NCI-H446 treated with DMSO at 0.1 percent for 48 hours (cell line): ENCODE measurements around the gene ARHGAP4.

Source experiments
- DNase-seq: peaks from one replicate; lab custom pipeline; 2025; lab: John Stamatoyannopoulos, UW

The ARHGAP4 gene

DNA sequence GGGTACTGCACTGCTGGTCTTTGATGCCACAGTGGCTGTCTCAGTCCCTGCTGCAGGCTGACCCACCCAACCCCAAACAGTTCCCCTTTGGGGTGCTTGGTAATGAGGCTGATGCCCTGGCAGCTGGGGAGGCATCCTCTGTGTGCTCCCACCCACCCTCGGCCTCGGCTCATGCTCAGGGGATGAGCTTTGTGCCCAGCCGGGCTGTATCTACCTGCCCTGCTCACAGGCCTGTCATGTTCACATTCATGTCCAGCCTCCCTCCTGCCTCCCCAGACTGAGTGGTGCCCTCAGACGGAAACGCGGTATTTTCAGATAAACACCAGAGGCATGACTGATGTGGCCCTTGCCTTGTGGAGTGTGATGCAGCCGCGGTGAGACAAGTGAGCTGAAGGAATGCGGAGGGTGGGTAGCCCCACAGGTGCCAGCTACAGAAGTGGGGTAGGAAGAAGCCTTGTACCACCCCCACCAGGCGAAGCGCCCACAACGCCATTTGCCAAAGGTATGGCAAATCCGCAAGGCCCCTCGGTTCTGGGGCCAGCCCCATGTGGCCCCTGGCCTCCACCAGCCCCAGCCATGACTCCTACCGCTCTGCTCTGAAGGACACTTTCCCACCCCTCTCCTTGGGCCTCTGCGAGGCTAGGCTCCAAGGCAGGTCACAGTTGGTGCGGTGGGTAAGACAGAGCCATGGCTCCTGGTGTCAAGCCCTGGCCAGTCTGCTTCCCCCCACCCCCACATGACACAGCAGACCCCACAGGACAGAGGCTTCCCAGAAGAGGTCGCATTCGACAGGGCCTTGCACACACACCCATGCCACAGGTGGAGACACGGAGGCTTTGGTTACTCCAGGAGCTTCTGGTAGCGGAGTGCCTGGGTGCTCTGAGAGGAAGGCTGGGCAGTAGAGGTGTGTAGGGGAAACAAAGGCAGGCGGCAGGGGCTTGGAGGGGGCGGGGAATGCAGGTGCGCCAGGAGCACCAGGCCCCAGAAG, 20.2 kb upstream of the ARHGAP4 start:
- DNase-seq: no peak

DNA sequence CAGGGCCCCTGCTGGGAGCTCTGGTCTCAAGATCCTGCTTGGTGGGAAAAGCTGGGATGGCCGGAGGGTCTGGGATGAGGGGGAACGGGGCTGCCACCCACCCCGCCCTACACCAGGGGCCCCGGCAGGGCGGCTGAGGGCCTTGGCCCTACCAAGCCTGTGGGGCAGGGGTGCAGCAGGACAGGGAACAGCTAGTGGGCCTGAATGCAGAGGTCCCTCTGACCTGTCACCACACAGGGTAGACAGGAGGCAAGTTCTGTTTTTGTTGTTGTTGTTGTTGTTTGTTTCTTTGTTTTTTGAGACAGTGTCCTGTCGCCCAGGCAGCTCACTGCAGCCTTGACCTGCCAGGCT, 18.7 kb upstream of the ARHGAP4 start:
- no peak for DNase-seq

DNA sequence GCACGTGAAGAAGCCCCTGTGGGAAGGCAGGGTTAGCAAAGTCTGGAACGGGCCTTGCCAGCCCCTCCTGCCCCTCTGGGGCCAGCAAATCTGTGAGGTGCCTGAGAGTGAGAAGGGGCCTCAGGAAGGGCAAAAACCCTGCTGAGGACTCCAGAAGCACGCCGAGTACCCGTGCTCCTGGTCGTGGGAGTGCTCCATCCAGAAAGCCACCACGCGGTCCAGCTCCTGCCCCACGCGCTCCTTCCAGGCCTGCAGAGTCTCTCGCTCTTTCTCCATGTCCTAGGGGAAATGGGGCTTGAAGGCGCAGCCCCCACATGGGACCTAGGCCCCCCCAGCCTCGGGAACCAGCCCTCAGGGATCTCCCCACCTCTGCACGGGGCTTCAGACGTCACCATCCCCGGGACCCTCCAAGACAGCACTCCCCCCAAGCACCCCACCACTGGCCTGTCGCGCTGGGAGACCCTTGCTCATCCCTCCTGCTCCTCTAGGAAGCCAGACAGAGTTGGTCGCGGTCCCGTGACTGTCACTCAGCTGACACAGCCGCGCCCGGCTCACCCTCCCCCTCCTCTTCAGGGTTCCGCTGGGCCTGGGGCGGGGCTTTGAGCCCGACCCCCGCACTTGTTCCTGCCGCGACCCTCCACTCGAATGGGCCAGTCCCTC, 18.2 kb upstream of the ARHGAP4 start, which contains the start of gene RENBP:
RENBP (minus strand) TSS at position 504 of the 660 bp plus-strand sequence; CDS start at position 471, 33 bp downstream.
- DNase-seq: no peak

DNA sequence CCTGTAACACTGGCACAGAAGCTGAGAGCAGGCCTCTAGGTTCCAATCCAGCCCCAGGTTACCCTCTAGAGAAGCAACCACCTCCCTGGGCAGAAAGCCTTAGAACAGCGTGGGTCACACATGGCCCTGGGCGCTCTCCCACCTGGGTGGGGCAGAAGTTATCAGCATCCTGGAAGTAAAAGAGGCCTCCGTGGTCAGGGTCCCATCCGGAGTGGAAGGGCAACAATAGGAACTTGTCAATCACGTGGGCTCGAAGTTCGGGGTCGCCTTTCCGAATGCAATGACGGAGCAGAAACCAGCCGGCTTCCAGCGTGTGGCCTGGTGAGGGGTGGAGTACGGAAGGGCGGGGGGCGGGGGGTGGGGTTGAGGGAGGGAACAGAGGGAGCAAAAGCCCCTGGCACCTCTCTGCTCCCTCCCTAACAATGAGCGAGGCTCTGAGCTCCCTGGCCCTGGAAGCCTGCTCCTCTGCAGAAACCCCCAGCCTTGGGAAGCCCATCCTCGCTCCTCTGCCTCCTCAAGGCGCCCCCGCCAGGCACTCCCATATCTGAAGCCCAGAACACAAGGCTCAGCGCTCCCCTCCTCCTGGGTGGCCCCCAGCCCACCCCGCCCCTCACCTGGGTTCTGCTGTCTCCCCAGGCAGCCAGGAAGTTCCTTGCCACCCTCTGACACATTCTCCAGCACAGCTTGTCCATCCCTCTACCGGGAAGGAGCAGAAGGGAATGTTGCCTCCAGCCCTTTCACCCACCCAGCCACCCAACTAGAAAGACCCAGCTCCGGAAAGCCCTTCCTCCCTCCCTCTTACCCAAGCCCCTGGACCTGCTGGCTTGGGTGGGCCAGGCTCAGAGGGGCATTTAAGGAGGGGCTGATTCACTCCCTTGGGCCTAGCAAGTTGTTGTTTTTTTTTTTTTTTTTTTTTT, 15.5 kb upstream of the ARHGAP4 start:
- no peak for DNase-seq

DNA sequence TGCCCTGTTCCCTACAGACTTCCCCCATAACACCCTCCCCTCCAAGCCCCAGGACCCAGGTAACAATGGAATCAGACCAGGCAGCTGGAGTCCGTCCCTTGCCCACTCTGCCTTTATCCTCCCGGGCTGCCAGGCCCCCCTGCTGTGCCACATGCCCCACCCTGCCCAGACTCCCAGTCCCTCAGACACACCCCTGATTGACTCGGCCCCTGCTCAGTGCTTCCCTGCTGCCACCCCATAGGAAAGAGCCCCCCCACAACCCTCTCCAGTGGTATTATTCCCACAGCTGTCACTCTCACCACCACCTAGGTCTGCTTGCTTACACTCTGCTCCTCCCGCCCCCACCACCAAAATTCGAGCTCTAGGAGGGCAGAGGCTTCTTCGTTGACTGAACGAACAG, 13.5 kb upstream of the ARHGAP4 start:
- no peak for DNase-seq

DNA sequence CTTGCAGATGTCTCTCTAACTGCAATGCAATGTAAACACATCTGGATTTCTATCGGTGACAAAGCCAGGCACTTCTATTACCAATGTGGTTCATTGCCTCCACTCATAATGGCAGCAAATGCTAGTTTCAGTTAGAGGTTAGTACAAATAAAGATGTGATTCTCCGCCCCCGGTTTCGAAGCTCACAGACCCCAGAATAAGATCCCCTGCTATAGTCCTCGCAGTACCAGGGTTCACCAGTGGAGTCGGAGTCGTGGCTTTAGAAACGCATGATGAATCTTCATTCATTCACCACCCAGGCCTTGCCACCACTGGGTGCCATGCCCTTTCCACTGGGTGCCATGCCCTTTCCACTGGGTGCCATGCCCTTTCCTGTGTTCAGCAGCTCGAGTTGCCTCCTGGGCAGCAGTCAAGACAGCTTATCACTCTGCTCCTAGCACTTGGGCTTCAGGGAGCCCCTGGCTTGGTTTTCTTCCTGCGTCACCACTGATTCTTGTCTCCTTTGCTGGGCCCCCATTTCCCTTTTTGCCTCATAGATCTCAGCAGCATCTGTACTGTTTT, 12.2 kb upstream of the ARHGAP4 start:
- DNase-seq: no peak

DNA sequence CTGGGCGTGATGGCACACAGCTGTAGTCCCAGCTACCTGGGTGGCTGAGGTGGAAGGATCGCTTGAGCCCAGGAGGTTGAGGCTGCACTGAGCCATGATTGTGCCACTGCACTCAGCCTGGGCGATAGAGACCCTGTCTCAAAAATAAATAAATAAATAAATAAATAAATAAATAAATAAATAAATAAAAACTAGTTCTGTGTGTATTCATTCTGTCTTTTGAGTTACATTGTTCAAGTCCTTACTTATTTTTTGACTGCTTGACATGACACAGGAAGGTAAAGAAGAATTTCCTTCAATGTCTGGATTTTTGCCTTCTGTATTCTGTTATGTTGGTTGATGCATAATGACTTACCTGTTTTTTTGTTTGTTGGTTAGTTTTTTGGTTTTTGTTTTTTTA, 11.0 kb upstream of the ARHGAP4 start:
- DNase-seq: no peak

DNA sequence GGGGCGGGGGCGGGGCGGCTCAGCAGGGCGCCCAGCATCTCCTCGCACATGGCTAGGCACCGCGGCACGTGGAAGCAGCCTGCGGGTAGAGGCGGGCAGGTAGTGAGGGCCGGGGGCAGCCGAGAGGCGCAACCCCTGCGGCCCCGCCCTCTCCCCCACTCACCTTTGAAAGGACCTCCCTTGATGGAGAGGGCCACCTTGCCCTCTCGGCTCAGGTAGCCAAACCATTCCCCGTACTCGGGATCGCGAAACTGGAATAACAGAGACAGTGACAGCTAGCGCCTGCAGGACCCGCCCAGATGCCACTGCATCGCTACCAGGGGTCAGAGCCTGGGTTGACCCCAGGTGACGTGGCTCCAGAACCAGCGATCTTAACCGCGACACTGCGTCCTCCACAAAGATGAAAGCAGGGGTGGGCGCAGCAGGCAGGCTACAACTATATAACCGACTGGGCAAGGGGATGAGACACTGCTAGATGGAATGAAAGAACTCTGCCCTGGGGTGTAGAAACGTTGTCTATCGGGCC, 9.3 kb upstream of the ARHGAP4 start:
- DNase-seq: no peak

DNA sequence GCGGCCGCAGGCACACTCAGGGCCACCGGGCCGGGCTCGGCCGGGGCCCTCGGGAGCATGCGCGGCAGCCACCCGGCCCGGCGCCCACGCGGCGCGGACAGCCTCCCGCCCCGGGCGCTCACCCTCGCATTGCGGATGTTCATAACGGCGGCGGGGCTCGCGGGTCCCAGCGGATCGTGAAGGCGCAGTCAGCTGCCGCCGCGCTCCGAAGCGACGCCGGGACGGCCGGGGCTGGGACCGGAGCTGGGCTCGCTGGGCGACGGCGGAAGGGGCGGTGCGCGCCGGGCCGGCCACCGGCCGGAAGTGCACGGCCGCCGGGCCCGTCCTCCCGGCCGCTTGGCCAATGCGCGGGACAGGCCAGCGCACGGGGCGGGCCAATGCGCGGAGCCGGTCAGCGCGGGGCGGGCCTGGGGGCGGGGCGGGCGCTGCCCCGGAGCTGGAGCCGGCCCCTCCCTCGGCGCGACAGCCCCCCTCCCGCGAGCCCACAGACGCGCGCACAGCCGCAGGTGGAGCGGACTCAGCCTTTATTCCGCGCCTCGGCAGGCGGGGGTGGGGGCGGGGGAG, 8.8 kb upstream of the ARHGAP4 start, which contains the start of gene NAA10:
NAA10 (minus strand) TSS at position 276 of the 564 bp plus-strand sequence; CDS start at position 143, 133 bp downstream.
- peak; percentile 17 for DNase-seq

DNA sequence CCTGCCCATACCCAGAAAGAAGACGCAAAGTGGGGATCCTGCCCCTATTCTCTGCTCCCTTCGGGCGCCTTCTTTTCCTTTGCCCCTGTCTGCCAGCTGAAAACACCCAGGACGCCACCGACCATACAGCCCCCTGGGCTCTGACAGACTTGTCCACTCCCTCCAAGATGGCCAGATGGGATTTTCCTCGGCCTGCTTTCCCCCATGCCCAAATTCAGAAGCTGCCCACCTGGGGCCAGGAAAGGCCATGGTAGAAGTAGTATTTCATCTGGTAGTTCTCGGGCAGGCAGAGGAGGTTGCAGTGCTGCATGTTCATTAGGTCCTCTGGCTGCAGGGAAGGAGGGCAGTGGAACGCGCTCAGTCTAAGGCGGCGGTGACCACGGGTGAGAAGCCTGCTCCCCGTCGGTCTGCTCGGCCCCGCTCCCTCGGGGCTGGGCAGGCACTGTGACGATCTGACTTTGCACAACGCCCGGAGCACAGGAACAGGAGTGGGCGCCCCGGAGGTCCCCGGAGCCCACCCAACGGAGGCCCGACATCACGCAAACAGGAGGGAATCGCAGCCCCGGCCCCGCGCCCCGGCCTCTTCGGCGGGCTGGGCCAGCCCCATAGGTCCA, 8.2 kb upstream of the ARHGAP4 start:
- no peak for DNase-seq

DNA sequence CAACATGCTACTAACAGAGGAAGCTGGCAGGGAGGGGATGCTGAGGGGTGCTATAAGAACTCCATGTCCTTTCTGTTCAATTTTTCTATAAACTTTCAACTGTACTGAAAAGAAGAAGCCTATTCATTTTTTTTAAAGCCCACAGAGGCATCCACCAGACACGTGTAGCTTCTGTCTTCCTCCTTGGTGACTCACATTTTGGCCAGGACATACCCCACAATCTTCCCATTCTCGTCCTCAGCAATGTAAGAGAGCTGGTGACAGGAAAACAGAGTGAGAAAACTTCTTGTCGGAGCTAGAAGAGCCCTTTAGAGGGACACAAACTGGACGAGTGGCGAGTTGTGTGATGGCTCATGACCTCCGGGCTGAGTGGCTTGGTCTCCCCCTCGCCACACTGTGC, 7.7 kb upstream of the ARHGAP4 start:
- no peak for DNase-seq

DNA sequence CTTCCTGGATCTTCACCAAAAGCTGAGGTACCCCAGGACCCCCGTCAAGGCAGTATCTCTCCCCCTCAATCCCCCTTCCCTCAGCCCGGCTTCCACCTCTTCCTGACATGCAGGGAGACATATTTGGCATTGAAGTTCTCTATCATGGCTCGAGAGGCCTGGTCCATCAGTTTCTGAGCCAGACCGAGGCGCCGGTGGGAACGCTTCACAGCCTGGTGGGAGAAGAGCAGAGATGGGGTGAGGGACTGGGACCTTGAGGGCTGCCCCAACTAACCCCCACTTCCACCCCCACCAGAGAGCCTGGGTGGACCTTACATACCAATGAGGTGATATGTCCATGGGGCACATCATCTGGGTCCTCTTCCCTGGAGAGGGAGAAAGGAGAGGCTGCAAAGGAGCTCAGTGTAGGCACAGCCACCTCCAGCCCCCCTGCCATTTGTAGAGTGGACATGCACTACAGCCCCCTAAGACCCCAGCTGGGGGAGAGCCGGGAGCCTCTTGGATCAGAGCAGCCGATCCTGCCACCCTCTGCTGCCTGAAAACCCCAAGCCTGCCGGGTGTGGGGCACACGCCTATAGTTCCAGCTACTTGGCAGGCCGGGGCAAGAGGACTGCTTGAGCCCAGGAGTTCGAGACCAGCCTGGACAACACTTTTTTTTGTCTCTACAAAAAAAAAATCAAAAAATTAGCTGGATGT, 6.3 kb upstream of the ARHGAP4 start:
- no peak for DNase-seq

DNA sequence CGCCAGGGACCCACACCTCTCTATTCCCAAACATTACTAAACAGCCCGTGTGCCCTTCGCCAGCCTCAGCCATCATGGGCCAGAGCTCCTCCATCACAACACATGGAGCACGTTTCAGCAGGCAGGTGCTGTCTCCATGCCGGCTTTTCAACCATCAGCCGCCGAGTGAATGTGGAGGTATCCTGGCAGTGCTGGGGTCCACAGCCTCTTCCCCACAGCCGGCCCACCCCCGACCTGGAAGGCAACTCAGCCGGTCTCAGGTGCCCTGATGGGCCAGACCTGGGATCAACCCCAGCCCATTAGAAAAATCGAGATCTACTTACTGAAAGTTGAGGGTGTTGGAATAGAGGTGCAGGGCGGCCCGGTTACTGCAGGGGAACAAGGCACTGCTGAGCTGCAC, 5.7 kb upstream of the ARHGAP4 start:
- DNase-seq: no peak

DNA sequence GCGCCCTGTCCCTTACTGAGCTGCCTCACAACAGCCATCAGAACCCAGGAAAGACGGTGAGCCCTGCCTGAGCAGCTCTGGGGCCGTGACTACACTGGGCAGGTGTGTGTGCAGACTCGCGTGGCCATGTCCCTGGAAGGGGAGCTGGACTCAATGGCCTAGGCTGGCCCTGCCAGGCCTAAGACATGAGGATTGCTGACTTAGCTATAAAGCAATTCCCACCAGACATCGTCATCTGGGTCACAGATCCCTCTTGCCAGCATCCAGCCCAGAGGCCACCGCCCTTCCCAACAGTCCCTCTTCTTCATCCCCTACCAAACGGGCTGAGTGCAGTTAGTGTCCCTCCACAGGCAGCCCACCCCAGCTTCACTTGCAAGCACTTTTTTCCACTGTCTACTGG, 5.1 kb upstream of the ARHGAP4 start:
- DNase-seq: no peak

DNA sequence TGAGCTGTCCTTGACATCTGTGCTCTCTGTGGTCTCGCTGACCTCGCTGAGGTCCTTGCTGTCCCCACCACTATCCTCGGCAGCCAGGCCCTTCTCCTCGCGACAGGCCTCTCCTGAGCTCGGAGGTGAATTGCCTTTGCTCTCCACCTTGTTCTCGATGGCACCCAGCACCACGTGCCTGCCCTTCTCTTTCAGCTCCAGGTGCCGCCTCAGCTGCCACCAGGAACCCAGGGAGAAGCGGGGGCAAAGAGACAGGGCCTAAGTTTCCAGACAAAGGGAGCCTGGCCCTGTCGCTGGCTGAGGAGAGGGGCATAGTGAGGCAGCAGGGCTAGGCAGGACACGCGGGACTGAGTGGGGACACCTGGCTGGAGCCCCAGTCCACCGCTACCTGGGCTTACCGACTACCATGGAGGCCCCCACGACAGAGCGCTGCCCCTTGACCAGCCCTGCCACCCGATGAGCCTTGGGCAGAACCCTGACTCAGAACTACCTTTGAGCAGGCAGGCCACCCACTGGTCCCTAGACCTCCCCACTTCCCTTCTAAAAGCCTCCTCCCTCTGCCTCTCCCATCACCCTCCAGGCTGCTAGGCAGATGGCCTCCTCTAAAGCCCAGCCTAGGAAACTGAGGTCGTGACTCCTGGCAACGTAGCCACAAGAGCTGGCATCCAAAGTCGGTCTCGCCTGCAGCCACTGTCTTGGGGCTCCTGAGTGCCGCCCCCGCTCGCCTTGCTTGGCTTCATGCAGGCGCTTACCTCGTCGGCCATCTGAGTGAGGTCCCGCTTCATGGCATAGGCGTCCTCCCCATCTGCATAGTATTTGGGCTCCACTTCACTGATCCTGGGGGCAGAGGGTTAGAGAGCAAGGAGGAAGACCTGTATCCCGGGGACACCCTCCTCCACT, 4.2 kb upstream of the ARHGAP4 start:
- DNase-seq: no peak

DNA sequence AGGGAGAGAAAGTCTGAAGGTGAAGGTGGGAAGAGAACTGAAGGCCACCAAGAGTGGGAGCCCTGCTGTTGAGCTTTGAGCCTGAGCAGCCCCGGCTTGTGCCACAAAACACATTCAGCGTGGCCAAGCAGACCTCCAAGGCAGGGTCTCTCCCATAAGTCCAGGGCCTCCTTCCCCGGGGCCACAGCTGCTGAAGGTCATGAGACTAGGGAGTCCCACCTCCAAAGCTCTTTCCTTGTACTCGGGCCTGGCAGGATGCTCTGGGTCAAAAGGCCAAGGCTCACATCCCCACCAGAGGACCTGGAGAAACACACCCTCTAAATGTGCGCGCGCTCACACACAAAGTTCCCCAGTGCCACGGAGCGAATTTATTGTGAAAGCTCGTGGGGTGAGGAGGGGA, 3.5 kb upstream of the ARHGAP4 start:
- no peak for DNase-seq

DNA sequence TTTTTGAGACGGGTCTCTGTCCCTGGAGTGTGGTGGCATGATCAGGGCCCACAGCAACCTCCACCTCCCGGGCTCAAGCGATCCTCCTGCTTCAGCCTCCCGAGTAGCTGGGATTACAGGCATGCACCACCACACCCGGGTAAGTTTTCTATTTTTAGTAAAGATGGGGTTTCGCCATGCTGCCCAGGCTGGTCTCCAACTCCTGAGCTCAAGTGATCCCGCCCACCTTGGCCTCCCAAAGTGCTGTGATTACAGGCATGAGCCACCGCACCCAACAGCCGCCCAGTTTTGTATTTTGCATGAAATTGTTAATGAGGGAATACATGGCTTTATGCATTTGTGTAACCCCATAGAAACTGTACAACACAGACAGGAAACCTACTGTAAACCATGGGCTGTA, 2.8 kb upstream of the ARHGAP4 start:
- no peak for DNase-seq

DNA sequence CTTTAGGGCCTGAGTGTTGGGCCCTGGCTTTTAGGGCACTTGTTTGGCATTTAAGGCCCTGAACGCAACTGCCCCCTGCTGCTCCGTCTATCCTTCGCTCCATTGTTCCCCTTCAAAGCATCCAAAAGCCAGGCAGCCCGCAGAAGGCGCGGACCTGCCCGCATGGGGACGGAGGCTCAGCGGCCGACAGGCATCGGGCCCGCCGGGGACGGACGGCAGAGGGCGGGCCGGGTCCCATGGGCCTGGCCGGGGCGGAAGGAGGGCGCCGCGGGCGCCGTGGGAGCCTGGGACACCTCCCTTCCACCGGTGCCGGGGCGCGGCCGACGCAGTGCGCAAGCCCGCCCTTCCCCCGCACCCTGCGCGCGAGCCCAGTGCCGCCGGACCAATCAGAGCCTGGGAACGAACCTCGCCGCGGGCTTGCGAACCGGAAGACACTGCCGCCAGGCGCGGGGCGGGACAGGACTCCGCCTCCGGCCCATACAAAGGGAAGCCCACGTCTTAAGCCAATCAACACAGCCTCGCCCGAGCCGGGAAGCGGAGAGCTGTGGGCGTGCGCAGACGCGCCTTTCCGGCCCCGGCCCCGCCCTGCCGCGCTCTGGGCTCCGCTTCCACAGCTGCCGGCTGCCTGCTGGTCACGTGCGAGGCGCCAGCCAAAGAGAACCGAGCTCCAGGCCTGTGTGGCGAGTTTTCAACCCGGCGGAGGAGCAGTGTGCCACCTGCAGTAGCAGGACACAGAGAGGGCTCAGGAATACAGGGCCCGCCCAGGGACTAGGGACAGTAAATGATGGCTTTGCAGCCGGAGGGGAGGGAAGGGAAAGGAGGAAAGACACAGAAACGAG, 2.1 kb upstream of the ARHGAP4 start:
- peak; percentile 96 for DNase-seq
